ENCODE results near the gene IRF1.
A peak's percentile ranks its signal among the peaks of the same experiment; 100 is the strongest.

Gene IRF1

GRCh38 chr5:132437604-132438266 is 52.8 kb downstream of the IRF1 start:
- H3K4me3 ChIP-seq (ENCODE audit: low read depth, low read length), result no peak overlapping the region
- TF ChIP-seq, protein P1, sequence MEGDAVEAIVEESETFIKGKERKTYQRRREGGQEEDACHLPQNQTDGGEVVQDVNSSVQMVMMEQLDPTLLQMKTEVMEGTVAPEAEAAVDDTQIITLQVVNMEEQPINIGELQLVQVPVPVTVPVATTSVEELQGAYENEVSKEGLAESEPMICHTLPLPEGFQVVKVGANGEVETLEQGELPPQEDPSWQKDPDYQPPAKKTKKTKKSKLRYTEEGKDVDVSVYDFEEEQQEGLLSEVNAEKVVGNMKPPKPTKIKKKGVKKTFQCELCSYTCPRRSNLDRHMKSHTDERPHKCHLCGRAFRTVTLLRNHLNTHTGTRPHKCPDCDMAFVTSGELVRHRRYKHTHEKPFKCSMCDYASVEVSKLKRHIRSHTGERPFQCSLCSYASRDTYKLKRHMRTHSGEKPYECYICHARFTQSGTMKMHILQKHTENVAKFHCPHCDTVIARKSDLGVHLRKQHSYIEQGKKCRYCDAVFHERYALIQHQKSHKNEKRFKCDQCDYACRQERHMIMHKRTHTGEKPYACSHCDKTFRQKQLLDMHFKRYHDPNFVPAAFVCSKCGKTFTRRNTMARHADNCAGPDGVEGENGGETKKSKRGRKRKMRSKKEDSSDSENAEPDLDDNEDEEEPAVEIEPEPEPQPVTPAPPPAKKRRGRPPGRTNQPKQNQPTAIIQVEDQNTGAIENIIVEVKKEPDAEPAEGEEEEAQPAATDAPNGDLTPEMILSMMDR (IDR thresholded peaks at IDR 0.05; ENCODE audit: insufficient read depth, low read depth, low read length, missing control alignments), result no peak
- DNase-seq (ENCODE audit: low read depth), result peak; percentile 89

GRCh38 chr5:132436936-132437335 is 53.6 kb downstream of the IRF1 start:
- DNase-seq (ENCODE audit: low read depth), result no peak
- H3K4me3 ChIP-seq (ENCODE audit: low read depth, low read length), result no peak overlapping the region
- TF ChIP-seq, protein P1 (IDR thresholded peaks at IDR 0.05; ENCODE audit: insufficient read depth, low read depth, low read length, missing control alignments), result no peak

DNA sequence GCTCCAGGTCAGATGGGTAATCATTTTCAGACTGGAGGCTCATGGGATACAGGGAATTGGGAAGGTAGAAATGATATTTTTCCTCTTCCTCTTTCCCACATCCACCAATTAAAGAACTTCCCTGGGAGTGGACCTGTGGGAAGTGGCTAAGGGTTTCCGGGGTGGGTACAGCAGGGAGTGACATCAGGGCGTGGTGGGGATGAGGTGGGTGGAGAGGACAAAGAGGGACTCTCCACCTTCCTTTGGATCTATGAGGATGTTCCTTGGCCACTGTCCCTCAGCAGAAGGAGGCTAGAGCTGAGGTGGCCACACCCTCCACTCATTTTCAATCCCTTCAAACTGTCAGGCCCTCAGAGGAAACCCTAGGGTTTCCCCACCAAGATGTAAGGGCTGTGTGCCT is 54.7 kb downstream of the IRF1 start:
- TF ChIP-seq, protein P1 (IDR thresholded peaks at IDR 0.05; ENCODE audit: insufficient read depth, low read depth, low read length, missing control alignments), result no peak
- H3K4me3 ChIP-seq (ENCODE audit: low read depth, low read length), result no peak overlapping the region

GRCh38 chr5:132435447-132435846 is 55.1 kb downstream of the IRF1 start:
- DNase-seq (ENCODE audit: low read depth), result no peak
- no peak overlapping the region for H3K4me3 ChIP-seq (ENCODE audit: low read depth, low read length)
- TF ChIP-seq, protein P1 (IDR thresholded peaks at IDR 0.05; ENCODE audit: insufficient read depth, low read depth, low read length, missing control alignments), result no peak

More for the DNA sequence above, 54.7 kb downstream of the IRF1 start:
- no peak for DNase-seq (ENCODE audit: low read depth)

GRCh38 chr5:132434416-132435286 is 55.9 kb downstream of the IRF1 start:
- TF ChIP-seq, protein P1 (IDR thresholded peaks at IDR 0.05; ENCODE audit: insufficient read depth, low read depth, low read length, missing control alignments), result no peak
- no peak overlapping the region for H3K4me3 ChIP-seq (ENCODE audit: low read depth, low read length)
- DNase-seq (ENCODE audit: low read depth), result no peak

- H3K4me3 ChIP-seq (ENCODE audit: low read depth, low read length), result no peak overlapping the region
- TF ChIP-seq, protein P1 (IDR thresholded peaks at IDR 0.05; ENCODE audit: insufficient read depth, low read depth, low read length, missing control alignments), result no peak
- DNase-seq (ENCODE audit: low read depth), result no peak
Observed at GRCh38 chr5:132433141-132433540, 57.4 kb downstream of the IRF1 start.

Measured in GM12865 (cell line).